ENCODE results near the gene GDPGP1.
"Not testable (repeated sequence)": the region's sequence is repeated elsewhere in the genome, so short reads cannot be mapped to it uniquely, and the experiment has no call there.

GDPGP1 gene

GRCh38 chr15:90227336-90227735 is 6.7 kb upstream of the GDPGP1 start:
- no peak for DNase-seq

DNA sequence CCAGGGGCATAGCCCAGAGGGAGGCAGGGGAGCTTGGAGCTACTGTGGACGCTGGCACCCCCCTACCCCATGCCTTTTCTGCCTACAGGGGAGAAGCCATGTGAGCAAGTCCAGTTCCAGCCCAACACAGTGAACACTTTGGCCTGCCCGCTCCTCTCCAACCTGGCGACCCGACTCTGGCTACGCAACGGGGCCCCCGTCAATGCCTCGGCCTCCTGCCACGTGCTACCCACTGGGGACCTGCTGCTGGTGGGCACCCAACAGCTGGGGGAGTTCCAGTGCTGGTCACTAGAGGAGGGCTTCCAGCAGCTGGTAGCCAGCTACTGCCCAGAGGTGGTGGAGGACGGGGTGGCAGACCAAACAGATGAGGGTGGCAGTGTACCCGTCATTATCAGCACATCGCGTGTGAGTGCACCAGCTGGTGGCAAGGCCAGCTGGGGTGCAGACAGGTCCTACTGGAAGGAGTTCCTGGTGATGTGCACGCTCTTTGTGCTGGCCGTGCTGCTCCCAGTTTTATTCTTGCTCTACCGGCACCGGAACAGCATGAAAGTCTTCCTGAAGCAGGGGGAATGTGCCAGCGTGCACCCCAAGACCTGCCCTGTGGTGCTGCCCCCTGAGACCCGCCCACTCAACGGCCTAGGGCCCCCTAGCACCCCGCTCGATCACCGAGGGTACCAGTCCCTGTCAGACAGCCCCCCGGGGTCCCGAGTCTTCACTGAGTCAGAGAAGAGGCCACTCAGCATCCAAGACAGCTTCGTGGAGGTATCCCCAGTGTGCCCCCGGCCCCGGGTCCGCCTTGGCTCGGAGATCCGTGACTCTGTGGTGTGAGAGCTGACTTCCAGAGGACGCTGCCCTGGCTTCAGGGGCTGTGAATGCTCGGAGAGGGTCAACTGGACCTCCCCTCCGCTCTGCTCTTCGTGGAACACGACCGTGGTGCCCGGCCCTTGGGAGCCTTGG is 5.9 kb upstream of the GDPGP1 start:
- DNase-seq = no peak

DNA sequence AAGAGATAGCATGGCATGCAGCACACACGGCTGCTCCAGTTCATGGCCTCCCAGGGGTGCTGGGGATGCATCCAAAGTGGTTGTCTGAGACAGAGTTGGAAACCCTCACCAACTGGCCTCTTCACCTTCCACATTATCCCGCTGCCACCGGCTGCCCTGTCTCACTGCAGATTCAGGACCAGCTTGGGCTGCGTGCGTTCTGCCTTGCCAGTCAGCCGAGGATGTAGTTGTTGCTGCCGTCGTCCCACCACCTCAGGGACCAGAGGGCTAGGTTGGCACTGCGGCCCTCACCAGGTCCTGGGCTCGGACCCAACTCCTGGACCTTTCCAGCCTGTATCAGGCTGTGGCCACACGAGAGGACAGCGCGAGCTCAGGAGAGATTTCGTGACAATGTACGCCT is 5.0 kb upstream of the GDPGP1 start:
- no peak for DNase-seq

DNA sequence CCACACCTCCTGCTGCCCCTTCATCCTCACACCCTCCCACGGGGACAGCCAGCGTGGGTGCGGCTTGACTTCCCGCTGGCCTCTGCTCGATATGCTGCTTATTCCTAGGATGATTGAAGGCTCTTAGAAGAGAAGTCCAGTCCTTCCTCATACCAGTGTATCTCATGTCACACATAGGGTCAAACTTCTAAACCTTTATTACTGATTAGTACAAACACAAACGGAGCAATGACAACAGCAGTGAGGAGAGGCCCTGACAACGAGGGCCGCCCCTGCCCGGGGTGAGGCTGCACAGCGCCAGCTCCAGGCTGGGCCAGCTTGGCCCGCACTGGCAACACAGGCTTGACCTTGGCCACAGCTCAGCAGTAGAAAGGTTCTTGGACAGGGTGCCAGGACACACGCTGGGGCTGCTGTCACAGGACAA is 3.9 kb upstream of the GDPGP1 start:
- DNase-seq = no peak

DNA sequence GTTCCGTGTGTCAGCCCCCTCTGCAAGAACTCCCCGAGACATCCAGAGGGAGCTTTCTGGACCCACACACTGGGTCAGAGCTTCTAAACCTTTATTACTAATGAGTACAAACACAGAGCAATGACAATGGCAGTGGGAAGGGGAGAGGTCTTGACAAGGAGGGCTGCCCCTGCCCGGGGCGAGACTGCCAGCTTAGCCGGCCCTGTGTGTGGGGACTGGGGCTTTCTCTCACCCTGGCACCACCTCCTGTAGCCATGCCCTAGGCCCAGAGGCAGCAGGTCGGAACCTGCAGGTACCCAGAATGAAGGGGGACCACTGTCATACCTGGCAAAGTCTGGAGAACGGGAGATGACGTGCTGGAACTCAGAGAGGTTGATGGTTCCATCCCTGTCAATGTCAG is 3.4 kb upstream of the GDPGP1 start:
- no peak for DNase-seq

DNA sequence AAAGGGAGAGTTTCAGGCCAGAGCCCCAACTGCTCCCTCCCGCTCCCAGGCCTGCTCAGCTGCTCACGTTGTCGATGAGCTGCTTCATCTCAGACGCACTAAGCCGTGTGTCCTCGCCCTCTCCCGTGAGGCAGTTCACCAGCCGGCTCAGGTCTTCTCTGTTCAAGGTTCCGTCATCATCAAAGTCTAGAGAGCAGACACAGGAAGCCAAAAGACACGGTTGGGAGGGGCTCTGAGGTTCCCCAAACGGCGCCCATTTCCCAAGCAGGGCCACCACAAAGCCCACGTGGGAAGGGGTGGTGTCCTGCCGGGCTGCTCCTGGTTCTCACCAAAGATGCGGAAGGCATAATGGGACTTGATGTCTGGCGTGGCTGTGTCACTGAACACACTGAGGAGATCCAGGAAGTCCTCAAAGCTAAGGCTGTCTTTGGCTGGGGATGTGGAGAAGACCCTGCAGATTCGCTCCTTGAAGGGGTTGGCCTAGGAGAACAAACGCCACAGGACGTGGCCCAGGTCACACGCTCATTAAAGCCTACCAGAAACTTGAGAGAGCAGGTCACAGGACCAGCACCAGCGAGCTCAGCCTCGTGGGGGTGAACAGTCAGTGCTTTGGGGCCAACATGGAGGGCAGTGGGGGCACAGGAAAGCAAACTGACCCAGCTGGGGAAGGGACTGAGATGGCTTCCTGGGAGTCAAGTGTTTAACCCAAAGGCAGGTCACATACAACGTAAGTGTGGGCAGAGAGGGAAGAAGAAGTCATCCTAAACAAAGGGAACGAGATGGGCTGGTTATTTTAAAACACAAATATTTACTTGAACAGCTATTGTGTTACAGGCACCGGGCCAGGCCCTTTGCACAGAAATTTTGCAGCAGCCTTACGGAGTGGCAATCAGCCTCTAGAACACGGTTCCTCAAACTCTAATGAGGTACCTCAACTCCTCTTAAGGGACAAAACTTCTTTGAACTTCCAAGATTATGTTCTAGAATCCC is 2.7 kb upstream of the GDPGP1 start:
- no peak for DNase-seq

- no peak for DNase-seq
Observed at GRCh38 chr15:90232196-90232595, 1.8 kb upstream of the GDPGP1 start.

DNA sequence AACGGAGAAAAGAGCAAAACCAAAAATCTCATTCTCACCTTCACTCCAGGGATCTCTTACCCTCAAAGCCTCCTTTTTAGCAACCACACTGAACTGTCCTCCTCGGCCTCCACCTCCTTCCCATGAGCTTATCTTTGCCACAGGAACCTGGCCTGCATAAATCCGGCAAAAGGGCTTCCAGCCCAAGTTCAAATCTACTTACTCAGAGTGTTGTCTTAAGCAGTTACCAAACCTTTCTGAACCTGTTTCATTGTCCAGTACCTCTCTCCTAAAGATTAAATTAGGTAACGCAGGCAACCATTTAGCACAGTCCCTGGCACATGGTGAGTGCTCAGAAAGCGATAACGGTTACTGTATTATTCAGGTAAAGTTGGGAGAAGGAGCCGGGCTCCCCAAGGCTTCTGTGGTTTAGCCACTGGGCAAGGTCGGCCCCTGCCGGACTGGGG is 1.0 kb upstream of the GDPGP1 start:
- no peak for DNase-seq

- DNase-seq = no peak
Observed at GRCh38 chr15:90233387-90234095, 468 bp upstream of the GDPGP1 start, which contains the start of gene CIB1. CIB1 (minus strand) TSS chr15:90233941; CDS start chr15:90233885, 56 bp downstream.

GRCh38 chr15:90239371-90239770 is 5.4 kb downstream of the GDPGP1 start:
- no peak for DNase-seq

- DNase-seq = no peak
Observed at GRCh38 chr15:90240856-90241255, 6.8 kb downstream of the GDPGP1 start.

GRCh38 chr15:90241343-90242192 is 7.6 kb downstream of the GDPGP1 start:
- DNase-seq = no peak

- no peak for DNase-seq
Observed at GRCh38 chr15:90243943-90244639, 10.1 kb downstream of the GDPGP1 start.

GRCh38 chr15:90248789-90249202 is 14.8 kb downstream of the GDPGP1 start:
- no peak for DNase-seq

- DNase-seq = peak; percentile 81
Observed at GRCh38 chr15:90249203-90249863, 15.3 kb downstream of the GDPGP1 start, which contains the start of gene TTLL13. TTLL13 (plus strand) TSS chr15:90249556; CDS start chr15:90250631, 1,075 bp downstream.

DNA sequence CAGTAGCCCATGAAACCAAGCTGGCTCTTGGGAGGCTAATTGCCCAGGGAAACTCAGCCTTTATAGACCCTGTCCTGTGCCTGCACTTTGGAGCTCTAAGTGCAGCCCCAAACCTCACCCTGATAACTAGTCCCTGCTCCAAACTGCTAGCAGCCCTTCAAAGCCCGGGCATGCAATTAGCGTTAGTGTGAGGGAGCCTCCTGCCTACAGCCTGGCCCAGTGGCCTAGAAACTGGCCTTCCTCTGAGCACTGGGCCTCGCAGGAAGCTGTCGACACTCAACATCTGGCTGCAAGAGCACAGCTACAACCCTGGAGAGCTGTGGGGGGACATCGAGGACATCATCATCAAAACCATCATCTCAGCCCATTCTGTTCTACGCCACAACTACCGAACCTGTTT is 23.8 kb downstream of the GDPGP1 start:
- DNase-seq = no peak

GRCh38 chr15:90259524-90259923 is 25.5 kb downstream of the GDPGP1 start:
- DNase-seq = no peak

DNA sequence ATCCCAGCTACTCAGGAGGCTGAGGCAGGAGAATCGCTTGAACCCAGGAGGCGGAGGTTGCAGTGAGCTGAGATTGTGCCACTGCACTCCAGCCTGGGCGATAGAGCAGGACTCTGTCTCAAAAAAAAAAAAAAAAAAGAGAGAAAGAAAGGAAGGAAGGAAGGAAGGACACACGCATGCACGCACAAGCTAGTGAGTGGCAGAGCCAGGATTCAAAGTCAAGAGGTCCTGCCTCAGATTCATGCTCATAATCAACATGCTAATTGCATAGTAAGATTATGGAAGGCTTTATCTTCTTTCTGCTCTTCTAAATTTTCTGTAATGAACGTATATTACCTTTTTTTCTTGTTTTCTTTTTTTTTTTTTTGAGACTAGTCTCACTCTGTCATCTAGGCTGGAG is 26.7 kb downstream of the GDPGP1 start:
- DNase-seq = not testable (repeated sequence)

DNA sequence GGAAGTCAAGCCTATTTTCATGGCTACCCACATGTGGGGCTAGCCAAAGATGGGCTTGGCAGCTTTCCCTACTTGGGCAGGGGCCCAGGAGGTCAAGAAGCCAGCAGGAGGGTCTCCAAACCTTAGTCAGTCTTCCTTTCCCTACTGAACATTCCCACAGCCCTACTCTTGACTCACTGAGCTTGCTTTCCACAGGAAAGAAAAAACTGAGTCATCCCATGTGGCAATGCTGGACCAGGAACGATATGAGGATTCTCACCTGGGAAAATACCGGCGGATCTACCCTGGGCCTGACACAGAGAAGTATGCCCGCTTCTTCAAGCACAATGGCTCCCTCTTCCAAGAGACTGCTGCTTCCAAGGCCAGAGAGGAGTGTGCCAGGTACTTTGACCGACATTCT is 27.8 kb downstream of the GDPGP1 start:
- no peak for DNase-seq

DNA sequence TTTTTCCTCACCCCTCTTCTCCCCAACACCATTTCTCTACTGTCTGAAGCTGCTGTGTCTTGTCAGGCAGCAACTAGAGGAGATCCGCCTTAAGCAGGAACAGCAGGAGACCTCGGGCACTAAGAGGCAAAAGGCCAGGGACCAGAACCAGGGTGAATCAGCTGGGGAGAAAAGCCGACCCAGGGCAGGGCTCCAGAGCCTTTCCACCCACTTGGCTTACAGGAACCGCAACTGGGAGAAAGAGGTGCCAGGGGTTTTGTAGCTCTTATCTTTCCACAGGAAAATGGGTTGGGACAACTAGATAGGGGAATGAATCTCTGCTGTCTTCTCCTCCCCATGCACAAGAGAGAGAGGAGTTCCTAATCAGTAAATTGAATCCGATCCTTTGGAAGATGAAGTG is 28.4 kb downstream of the GDPGP1 start:
- no peak for DNase-seq
